Measurements from ENCODE around the gene CDH4.

GRCh38 chr20:61903575-61904340 is 651.7 kb downstream of the CDH4 start:
- no peak for TF ChIP-seq POLR2A (IDR thresholded peaks at IDR 0.05)
- TF ChIP-seq, protein P1, sequence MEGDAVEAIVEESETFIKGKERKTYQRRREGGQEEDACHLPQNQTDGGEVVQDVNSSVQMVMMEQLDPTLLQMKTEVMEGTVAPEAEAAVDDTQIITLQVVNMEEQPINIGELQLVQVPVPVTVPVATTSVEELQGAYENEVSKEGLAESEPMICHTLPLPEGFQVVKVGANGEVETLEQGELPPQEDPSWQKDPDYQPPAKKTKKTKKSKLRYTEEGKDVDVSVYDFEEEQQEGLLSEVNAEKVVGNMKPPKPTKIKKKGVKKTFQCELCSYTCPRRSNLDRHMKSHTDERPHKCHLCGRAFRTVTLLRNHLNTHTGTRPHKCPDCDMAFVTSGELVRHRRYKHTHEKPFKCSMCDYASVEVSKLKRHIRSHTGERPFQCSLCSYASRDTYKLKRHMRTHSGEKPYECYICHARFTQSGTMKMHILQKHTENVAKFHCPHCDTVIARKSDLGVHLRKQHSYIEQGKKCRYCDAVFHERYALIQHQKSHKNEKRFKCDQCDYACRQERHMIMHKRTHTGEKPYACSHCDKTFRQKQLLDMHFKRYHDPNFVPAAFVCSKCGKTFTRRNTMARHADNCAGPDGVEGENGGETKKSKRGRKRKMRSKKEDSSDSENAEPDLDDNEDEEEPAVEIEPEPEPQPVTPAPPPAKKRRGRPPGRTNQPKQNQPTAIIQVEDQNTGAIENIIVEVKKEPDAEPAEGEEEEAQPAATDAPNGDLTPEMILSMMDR (IDR thresholded peaks at IDR 0.05) = no peak
